ENCODE data around the gene ARHGAP44. TPM values are rescaled to one million over a fixed set of nuclear protein-coding genes. Genes with fewer than 3 reads are reported as not detected.

ARHGAP44 gene
- total and polyA plus RNA-seq, 2 donors (not counting 3 experiments of a cell fraction or from before 2014, with no cell fraction given) = 0.11 to 0.42 TPM

DNA sequence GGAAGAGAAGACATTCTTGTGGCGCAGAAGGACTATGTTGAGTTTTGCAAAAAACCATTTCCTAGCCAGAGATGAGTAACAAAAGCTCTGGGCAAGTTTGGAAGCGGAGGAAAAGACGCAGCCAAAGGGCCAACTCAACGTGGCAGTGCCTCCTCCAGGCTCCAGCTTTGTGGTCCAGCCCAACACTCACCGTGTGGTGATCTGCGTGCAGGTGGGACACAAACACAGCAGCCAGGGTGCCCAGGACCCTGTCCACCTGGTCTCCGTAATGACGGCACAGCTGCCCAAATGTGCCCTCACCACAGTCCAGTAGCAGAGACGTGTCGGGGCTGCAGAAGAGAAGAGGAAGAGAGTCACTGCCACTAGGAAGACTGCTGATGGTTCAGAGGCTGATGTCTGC, 207.1 kb downstream of the ARHGAP44 start:
- no peak overlapping the region for H3K4me3 ChIP-seq (replicated peaks in 1 of 3; ENCODE audit: insufficient read depth in 1 of 3, low read depth in 1 of 3, low read length in 3 of 3)
- no peaks in the 10 kb centered on the region for H3K79me2 ChIP-seq (ENCODE audit: control insufficient read depth, insufficient read depth, low read length)
- DNase-seq (ENCODE audit: low read depth, low spot score) = no peak
- H3K27ac ChIP-seq (ENCODE audit: insufficient read depth, low read depth, low read length) = no peak overlapping the region
- no peaks in the 10 kb centered on the region for H3K9me1 ChIP-seq (replicated peaks; ENCODE audit: control insufficient read depth, extremely low read depth, insufficient read depth, low read length)
- H3K27me3 ChIP-seq (ENCODE audit: control insufficient read depth in 2 of 2, insufficient read depth in 2 of 2, low read length in 2 of 2) = no peaks in the 10 kb centered on the region
- no peak for FAIRE-seq
- H3K4me2 ChIP-seq (ENCODE audit: insufficient read depth, low read length) = no peak overlapping the region
- BruUV-seq (replicated peaks) = no TSS peak
- no peaks in the 10 kb centered on the region for H3K9me3 ChIP-seq (replicated peaks; ENCODE audit: control insufficient read depth, insufficient read depth, low read length)
- no peaks in the 10 kb centered on the region for H3K4me1 ChIP-seq (ENCODE audit: control insufficient read depth, extremely low read depth, insufficient read depth, low read length)
- no peaks in the 10 kb centered on the region for H4K20me1 ChIP-seq (replicated peaks; ENCODE audit: control insufficient read depth, extremely low read depth, insufficient read depth, low read length)
- CTCF ChIA-PET = interaction anchor here (1.2 kb wide), 1 partner anchor 8 kb away, joined by 5 read pairs; no protein-coding TSS in a partner anchor
- H2AFZ ChIP-seq (ENCODE audit: low read depth, low read length) = no peak overlapping the region
- intact Hi-C loops (cut with micrococcal nuclease) (no loop called here), dilution Hi-C loops (cut with MboI; ENCODE audit: extremely low pct_ligation_motif_present, low sequenced_read_pairs) (no loop called here)
- no peak for TF ChIP-seq FOS (IDR thresholded peaks at IDR 0.05; ENCODE audit: borderline replicate concordance, insufficient read depth, low read length)
- TF ChIP-seq MAX (IDR thresholded peaks at IDR 0.05; ENCODE audit: insufficient read depth, insufficient read length) = no peak
- H3K9ac ChIP-seq (replicated peaks; ENCODE audit: extremely low read depth, insufficient read depth, low read length) = no peak overlapping the region
- POLR2A ChIA-PET = no interaction called here
- peaks cover 37 to 72% of the 10 kb centered on the region in 2 experiments for H3K36me3 ChIP-seq (ENCODE audit: control insufficient read depth in 2 of 2, extremely low read depth in 1 of 2, insufficient read depth in 2 of 2, low read length in 2 of 2)

- Histone ChIP-seq H3K4me3 (replicated peaks in 1 of 3; ENCODE audit: insufficient read depth in 1 of 3, low read depth in 1 of 3, low read length in 3 of 3) (no peak overlapping the region), H3K9me1 (replicated peaks; ENCODE audit: control insufficient read depth, extremely low read depth, insufficient read depth, low read length) (no peaks in the 10 kb centered on the region), H2AFZ (ENCODE audit: low read depth, low read length) (no peak overlapping the region), H3K4me2 (ENCODE audit: insufficient read depth, low read length) (no peak overlapping the region), H3K27ac (ENCODE audit: insufficient read depth, low read depth, low read length) (no peak overlapping the region), H3K9ac (replicated peaks; ENCODE audit: extremely low read depth, insufficient read depth, low read length) (no peak overlapping the region), H3K79me2 (ENCODE audit: control insufficient read depth, insufficient read depth, low read length) (no peaks in the 10 kb centered on the region), H3K27me3 (ENCODE audit: control insufficient read depth in 2 of 2, insufficient read depth in 2 of 2, low read length in 2 of 2) (no peaks in the 10 kb centered on the region), H4K20me1 (replicated peaks; ENCODE audit: control insufficient read depth, extremely low read depth, insufficient read depth, low read length) (no peaks in the 10 kb centered on the region), H3K4me1 (ENCODE audit: control insufficient read depth, extremely low read depth, insufficient read depth, low read length) (no peaks in the 10 kb centered on the region), H3K9me3 (replicated peaks; ENCODE audit: control insufficient read depth, insufficient read depth, low read length) (no peaks in the 10 kb centered on the region), H3K36me3 (ENCODE audit: control insufficient read depth in 2 of 2, extremely low read depth in 1 of 2, insufficient read depth in 2 of 2, low read length in 2 of 2) (peaks cover 39 to 68% of the 10 kb centered on the region in 2 experiments)
- TF ChIP-seq MYC (IDR thresholded peaks at IDR 0.05; ENCODE audit: low read depth, low read length) = no peak
- no peak for TF ChIP-seq GATA2 (IDR thresholded peaks at IDR 0.05; ENCODE audit: insufficient read depth, insufficient read length, low read depth, low read length)
- no peak for TF ChIP-seq EZH2 (IDR thresholded peaks at IDR 0.05; ENCODE audit: borderline replicate concordance, low read depth, low read length, severe bottlenecking)
- TF ChIP-seq JUN (IDR thresholded peaks at IDR 0.05; ENCODE audit: borderline replicate concordance, insufficient read depth, insufficient read length, low read depth) = no peak
- dilution Hi-C loops (cut with MboI; ENCODE audit: extremely low pct_ligation_motif_present, low sequenced_read_pairs) (no loop called here), intact Hi-C loops (cut with micrococcal nuclease) (no loop called here)
- no TSS peak for BruUV-seq (replicated peaks)
- DNase-seq (ENCODE audit: low read depth, low spot score) (no peak), FAIRE-seq (no peak)
- CTCF ChIA-PET = interaction anchor here (1.2 kb wide), 1 partner anchor 8 kb away, joined by 5 read pairs; no protein-coding TSS in a partner anchor
- POLR2A ChIA-PET = no interaction called here
Observed at GRCh38 chr17:12996941-12997340, 207.6 kb downstream of the ARHGAP44 start.

Data from endothelial cell of umbilical vein (primary cell).